HEK293T (cell line): ENCODE data around the gene PDHA1.

Experiments
- CTCF ChIA-PET: fragments of 350-600 bp; formaldehyde crosslinking; extraction: SDS; loops from one replicate; lab custom pipeline; 2021; ENCODE audit warnings: antibody characterized with exemption, inconsistent platforms; lab: Yijun Ruan, JAX
- POLR2A ChIA-PET: fragments of 350-600 bp; formaldehyde crosslinking; extraction: SDS; loops from one replicate; lab custom pipeline; 2020; ENCODE audit warnings: antibody characterized with exemption, inconsistent platforms; lab: Yijun Ruan, JAX
- DNase-seq: peaks from one replicate; pipeline ENCODE4 v3.0.0; 2012; ENCODE audit warnings: mixed read lengths; ENCODE audit errors: extremely low spot score
- ARNT ChIP-seq: fragments of 450-650 bp; IDR thresholded peaks from 2 replicates; pipeline ENCODE4 v1.6.1; 2017; ENCODE audit warnings: mild to moderate bottlenecking
- CTBP1 ChIP-seq: fragments of 450-650 bp; IDR thresholded peaks from 2 replicates; pipeline ENCODE4 v1.6.1; 2016; ENCODE audit warnings: borderline replicate concordance
- ELF4 ChIP-seq: fragments of 450-650 bp; IDR thresholded peaks from 2 replicates; pipeline ENCODE4 v1.6.1; 2017; ENCODE audit warnings: antibody characterized with exemption
- FOXA1 ChIP-seq: fragments of 450-650 bp; IDR thresholded peaks from 2 replicates; pipeline ENCODE4 v1.6.1; 2016; ENCODE audit warnings: mild to moderate bottlenecking
- FOXK2 ChIP-seq: fragments of 450-650 bp; IDR thresholded peaks from 2 replicates; pipeline ENCODE4 v1.6.1; 2016; ENCODE audit warnings: mild to moderate bottlenecking
- FOXM1 ChIP-seq: fragments of 450-650 bp; IDR thresholded peaks from 2 replicates; pipeline ENCODE4 v1.6.1; 2017; ENCODE audit warnings: mild to moderate bottlenecking, borderline replicate concordance
- HDGF ChIP-seq: fragments of 450-650 bp; IDR thresholded peaks from 2 replicates; pipeline ENCODE4 v1.6.1; 2017; ENCODE audit warnings: antibody characterized with exemption, borderline replicate concordance
- L3MBTL2 ChIP-seq: fragments of 450-650 bp; conservative IDR thresholded peaks from 2 replicates; pipeline ENCODE4 v1.6.1; 2016; ENCODE audit warnings: mild to moderate bottlenecking
- LEF1 ChIP-seq: fragments of 450-650 bp; IDR thresholded peaks from 2 replicates; pipeline ENCODE4 v1.6.1; 2017; ENCODE audit warnings: mild to moderate bottlenecking, borderline replicate concordance
- NFRKB ChIP-seq: fragments of 450-650 bp; IDR thresholded peaks from 2 replicates; pipeline ENCODE4 v1.6.1; 2016; ENCODE audit warnings: mild to moderate bottlenecking, moderate library complexity
- SP1 ChIP-seq: fragments of 450-650 bp; IDR thresholded peaks from 2 replicates; pipeline ENCODE4 v1.6.1; 2017
- SUZ12 ChIP-seq: fragments of 450-650 bp; IDR thresholded peaks from 2 replicates; pipeline ENCODE4 v1.6.1; 2016; ENCODE audit warnings: mild to moderate bottlenecking
- ZNF384 ChIP-seq: fragments of 450-650 bp; IDR thresholded peaks from 2 replicates; pipeline ENCODE4 v1.6.1; 2016
- TF ChIP-seq, protein P1 (sequence below): fragments of 450-650 bp; IDR thresholded peaks from 2 replicates; pipeline ENCODE4 v1.6.1; 2016

The PDHA1 gene

GRCh38 chrX:19403696-19404095 lies 60.0 kb downstream of the PDHA1 start:
- TF ChIP-seq ARNT (no peak), SP1 (no peak)
- POLR2A ChIA-PET, result no interaction called here
- CTCF ChIA-PET, result interaction anchor here (0.6 kb wide), 1 partner anchor 13 kb away, joined by 3 read pairs; no protein-coding TSS in a partner anchor
- DNase-seq, result no peak

GRCh38 chrX:19410259-19410658 lies 66.5 kb downstream of the PDHA1 start:
- TF ChIP-seq FOXK2 (no peak), ZNF384 (no peak), HDGF (no peak), SUZ12 (no peak), CTBP1 (no peak), FOXA1 (no peak), NFRKB (no peak), L3MBTL2 (no peak), LEF1 (no peak), SP1 (no peak), ELF4 (no peak), FOXM1 (no peak), ARNT (no peak)
- TF ChIP-seq, protein P1, sequence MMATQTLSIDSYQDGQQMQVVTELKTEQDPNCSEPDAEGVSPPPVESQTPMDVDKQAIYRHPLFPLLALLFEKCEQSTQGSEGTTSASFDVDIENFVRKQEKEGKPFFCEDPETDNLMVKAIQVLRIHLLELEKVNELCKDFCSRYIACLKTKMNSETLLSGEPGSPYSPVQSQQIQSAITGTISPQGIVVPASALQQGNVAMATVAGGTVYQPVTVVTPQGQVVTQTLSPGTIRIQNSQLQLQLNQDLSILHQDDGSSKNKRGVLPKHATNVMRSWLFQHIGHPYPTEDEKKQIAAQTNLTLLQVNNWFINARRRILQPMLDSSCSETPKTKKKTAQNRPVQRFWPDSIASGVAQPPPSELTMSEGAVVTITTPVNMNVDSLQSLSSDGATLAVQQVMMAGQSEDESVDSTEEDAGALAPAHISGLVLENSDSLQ, result no peak
- no peak for DNase-seq
- ChIA-PET POLR2A (no interaction called here), CTCF (no interaction called here)
